Fibroblast of skin of abdomen (primary cell): ENCODE results near the gene ATG9B.
A peak's percentile ranks its signal among the peaks of the same experiment; 100 is the strongest.
"Not testable (repeated sequence)": the region's sequence is repeated elsewhere in the genome, so short reads cannot be mapped to it uniquely, and the experiment has no call there.

Experiments used
- DNase-seq: peaks from one replicate; pipeline ENCODE4 v3.0.0-alpha.2; 2013

ATG9B gene

DNA sequence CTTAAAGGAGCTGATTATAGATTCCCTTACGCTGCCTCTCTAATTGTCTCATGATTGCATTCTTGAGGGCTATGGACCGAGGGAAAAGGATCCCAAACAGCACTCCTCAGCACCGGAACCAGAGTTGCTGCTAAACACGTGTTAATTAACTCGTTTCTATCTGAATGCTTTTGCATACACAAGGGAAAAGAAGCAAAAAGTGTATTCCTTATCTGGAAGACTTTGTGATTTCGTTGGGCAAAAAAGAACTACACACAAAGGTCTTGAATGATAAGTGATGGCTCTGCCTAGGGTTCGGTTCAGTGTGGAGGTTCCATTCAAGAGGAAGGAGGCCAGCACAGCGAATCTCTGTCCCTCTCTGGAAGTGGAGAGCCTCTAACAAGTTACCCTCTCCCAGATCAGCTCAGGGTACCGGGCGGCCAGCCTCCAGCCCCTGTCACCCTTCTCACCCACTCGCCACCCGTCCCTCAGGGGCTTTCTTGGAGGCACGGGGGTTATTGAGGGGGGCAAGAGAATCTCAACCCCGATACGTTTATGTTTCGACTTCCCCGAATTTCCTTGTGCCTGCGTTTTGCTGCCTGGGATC lies 34.6 kb upstream of the ATG9B start:
- DNase-seq, result no peak

DNA sequence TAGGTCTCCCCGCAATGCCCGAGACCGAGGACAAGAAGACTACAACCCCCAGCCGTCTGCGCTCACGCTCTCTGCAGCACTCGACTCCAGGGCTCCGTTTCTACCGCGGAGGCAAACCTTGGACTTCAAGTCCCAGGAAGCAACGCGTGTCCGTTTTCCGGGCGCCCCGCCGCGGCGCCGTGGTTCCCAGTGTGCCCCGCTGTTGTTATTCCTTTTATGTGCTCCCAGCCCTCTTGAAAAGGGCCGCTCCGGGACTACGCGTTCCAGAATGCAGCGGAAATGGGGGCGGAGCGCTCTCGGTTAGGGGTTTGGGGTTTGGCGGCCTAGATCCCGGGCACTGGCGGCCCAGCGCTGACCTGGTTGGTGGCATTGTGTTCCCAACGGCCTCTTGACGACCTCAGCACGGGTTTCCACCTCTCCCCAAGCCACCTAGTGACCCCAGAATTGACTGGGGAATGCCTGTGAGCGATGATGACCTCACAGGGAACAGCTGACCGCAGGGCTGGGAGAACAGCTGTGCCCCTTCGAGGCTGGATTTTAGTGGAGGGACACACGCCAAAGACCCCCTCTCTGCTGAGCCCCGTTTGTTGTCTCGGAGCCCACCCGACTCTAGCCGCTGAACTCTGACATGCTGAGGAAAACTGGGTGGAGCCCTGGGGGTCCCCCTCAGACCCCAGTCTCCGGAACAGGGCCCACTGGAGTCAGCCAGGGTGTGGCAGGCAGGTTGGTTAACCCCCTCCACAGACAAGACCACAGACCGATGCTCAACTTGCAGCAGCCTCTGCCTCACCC lies 33.9 kb upstream of the ATG9B start:
- peak; percentile 100 for DNase-seq

DNA sequence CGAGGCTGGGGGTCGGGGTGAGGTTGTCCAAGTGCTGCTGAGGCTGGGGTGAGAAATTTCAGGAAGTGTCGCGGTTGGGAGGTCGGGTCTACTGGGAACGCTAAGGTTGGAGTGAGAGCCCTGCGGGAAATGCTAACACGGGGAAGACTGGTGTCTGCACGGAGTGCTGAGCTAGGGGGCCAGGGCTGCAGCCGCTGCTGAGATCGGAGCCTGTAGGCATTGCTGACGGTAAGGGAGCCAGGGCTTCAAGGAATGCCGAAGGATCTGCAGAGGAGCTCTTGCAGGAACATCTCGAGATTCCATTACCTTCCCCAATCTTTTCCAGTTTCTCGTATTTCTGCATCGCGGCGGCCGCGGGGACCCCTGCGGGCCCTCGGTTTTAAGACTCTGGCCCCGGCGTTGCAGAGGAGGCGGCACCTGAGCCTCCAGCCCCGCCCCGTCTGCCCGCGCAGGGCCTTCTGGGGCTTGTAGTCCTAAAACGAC lies 33.3 kb upstream of the ATG9B start, which contains the start of gene CDK5:
CDK5 (minus strand) TSS at position 392 of the 483 bp plus-strand sequence; CDS start at position 343, 49 bp downstream.
- DNase-seq, result no peak

DNA sequence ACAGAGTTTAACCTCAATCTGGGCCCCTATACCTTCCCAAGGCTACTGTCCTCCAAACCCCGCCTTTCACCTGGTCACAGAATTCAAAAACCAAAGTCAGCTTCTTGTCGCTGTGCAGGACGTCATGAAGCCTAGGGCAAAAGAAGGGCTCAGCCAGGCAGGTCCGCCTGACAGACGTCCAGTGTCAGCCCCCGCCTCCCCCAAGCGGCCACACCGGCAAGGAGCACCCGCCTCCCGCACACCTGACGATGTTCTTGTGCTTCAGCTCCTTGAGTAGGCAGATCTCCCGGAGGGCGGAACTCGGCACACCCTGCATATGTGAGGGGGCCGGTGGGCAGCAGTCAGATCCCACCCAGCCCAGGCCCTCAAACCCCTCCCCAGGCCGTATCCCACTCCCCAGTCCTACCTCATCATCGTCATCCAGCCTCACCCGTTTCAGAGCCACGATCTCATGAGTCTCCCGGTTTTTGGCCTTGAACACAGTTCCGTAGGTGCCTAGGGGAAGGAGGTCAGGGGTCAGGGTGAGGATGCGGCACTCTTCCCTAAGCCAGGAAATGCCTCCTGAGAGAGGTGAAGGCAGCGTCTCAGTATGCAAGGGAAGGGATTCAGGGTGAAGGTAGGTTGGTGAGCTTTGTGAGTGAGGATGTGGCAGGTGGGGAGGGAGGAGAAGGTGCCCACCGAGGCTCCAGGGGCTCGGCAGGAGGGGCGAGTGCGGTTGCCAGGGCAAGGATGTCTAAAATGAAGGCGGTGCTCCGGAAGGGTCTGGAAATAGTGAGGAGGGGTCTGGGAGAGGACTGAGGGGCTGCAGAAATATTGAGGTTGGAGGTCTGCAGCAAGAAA lies 32.6 kb upstream of the ATG9B start:
- no peak for DNase-seq

DNA sequence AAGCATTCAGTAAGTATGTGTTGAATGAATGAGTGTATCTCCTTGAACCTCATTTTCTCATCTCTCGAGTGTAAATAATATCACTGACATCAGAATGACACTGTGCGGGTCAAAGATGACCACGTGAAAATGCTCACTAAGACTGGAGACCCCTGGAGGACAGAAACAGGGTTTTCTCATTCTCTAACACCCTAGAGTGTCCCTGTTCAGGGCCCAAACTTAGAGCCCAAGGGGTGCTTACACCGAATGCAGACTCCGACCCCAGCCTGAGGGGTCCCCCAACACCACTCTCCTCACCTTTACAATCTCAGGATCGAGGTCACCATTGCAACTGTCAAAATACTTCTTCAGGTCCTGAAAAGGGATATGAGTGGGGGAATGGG lies 32.0 kb upstream of the ATG9B start:
- no peak for DNase-seq

DNA sequence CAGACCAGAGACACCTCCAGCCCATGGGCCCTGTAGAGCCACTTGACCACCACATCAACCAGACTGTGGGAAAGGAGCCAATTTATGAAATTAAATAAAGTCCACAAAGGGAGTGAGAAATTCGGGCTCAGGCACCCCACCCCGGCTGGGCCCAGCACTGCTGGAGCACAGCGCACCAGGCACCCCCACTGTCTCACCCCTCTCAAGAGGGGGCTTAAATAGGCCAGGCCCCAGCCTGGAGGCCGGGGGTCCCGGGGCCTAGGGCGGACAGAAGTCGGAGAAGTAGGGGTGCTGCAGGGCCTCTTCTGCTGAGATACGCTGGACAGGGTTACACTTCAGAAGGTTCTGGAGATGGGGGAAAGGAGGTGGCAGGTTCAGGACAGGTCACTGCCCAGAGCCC lies 29.5 kb upstream of the ATG9B start:
- no peak for DNase-seq

DNA sequence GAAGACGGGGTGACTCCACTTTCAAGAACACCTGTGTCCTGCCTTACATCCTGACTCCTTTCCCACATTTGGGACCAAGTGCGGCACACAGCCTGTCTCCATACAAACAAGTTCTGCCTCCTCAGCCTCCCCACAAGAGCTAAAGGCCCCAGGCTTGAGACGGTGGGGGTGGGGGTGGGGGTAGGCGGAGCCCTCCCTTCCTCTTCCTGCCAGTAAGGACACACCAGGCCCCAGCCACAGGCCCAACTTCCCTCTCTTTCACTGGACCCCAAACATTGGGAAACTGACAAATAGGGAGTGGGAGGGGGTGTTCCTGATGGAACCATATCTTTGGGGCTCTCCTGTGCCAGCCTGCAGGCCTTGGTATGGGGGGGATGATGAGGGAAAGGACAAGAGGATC lies 28.8 kb upstream of the ATG9B start:
- DNase-seq, result no peak

DNA sequence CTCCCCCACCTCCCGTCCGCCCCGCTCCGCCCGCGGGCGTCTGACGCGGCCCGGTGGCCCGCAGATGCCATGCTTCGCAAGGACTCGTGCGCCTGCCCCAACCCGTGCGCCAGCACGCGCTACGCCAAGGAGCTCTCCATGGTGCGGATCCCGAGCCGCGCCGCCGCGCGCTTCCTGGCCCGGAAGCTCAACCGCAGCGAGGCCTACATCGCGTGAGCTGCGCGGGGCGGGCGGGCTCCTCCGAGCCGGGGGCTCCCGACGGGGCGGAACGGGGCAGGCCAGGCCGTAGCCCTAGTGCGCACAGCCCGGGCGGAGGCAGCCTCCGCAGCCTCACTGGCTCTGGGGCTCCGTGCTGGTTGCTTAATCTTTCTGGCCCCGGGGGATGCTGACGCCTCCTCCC lies 26.8 kb upstream of the ATG9B start:
- DNase-seq, result peak; percentile 59

DNA sequence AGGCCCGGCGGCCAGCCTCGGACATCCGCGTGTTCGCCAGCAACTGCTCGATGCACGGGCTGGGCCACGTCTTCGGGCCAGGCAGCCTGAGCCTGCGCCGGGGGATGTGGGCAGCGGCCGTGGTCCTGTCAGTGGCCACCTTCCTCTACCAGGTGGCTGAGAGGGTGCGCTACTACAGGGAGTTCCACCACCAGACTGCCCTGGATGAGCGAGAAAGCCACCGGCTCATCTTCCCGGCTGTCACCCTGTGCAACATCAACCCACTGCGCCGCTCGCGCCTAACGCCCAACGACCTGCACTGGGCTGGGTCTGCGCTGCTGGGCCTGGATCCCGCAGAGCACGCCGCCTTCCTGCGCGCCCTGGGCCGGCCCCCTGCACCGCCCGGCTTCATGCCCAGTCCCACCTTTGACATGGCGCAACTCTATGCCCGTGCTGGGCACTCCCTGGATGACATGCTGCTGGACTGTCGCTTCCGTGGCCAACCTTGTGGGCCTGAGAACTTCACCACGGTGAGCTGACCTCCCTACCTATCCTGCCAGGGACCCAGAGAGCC lies 24.7 kb upstream of the ATG9B start:
- DNase-seq, result no peak

DNA sequence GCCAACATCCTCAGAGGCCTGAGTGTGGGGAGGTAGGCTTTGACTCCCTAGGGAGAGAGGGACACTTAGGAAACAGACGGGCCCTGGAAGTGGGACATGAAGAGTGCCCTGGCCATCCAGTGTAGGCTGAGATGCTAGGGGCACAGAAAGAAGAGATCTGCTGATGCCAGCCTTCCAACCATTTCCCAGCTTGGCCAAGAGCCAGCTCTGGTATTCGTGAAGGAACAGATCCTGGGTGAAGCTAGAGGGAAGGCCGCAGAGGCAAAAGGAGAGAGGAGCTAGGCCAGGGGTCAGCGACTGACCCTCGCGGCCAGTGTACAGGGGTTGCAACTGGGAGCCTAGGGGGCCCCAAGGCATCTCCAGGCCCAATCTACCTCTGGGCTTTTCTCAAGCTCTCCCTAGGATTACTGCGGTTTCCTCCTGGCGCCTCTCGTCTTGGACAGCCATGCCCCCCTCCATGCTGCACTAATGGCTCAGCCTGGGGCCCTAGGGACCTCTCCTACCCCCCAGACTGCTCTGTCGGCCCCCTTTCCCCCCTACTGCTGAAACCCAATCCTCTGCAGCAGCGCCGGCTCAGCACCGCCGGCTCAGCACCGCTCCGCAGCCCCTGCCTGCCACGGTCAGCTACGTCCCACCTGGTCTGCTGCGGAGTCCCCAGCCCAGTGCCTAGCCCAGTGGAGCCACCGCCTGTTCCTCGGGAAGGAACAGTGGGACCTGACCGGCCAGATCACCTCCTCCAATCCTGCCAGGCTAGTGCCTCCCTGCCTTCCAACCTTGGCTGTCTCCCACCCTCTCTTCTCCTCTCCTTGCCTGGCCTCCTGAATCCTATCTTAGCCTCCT lies 23.9 kb upstream of the ATG9B start, which contains the start of gene ASIC3:
ASIC3 (plus strand) TSS at position 556 of the 840 bp plus-strand sequence. CDS start 355 bp downstream, outside the sequence.
- DNase-seq, result no peak

DNA sequence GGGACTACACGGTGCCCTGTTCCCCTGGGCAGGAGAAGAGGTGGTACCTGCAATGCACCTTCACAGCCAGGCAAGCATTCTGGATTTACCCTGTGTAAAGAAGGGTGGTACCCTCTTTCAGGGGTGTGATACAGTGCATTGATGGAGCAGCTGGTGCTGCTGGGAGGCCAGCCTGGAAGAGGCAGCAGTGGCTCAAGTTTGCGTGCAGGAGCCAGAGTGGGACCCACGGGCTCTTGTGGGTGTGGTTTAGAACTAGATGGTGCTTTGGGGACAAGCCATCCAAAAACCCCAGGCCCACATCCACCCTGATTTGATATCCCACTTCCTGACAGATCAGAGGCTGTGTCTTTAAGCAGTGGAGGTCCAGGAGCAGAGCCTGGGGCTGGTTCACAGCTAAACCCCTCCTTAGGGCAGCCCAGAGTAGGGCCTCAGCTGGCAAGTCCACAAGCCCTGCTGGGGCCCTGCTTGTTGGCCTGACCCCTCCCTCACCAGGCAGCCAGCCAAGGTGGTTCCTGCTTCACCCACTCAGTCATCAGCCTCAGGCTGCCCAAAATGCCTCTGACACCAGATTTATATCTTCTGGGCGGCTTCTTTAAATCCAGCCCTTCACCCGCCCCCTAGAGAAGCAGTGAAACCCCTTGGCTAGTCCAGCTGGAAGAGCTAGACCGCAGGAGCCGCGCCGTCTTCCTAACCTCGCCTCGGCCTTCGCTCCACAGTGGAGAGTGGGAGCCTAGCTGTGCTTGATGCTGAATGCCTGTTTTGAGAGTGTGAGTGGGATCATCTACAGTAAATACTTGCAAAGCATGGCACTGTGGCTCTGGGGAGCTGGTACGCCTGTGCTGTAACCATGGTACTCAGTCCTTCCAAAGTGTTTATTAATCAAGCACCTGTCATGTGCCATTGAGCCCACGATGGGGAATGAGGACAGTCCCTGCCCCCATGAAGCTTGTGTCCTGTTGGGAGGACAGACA lies 22.6 kb upstream of the ATG9B start:
- peak; percentile 69 for DNase-seq

DNA sequence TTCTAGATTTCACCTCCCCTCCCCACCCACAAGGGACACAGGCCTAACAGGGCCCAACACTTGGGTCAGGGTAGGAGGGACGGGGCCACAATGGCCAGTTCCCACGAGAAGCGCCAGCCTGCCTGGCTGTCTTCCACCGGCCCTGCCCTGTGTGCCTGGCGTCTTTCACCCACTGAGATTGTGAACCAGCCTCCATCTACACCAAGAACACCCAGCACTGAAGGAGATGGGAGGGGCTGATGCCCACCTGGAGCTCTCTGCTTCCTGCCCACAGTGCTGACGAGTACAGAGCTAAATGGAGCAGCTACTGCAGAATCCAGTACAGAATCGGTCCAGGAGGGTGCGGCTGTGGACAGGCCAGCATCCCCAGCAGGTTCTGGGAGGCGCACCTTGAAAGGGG lies 21.7 kb upstream of the ATG9B start:
- no peak for DNase-seq

DNA sequence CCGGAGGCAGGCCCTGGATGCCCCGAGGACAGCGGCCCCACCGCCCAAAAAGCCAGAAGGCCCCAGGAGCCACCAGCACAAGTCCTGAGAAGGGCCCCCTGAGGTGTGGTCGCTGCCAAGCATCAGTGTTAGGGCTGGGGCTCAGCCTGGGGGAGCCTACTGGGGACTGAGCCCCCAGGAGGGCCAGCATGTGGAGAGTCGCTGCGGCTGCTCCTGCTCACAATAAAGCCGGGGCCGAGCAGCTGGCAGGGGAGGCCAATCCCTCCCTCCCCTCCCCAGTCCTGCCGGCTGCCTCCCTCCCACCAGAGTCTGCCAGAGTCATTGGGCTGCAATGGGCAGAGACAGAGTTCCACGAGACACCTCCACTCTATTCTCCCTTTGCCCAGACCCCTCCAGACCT lies 21.0 kb upstream of the ATG9B start:
- DNase-seq, result no peak

DNA sequence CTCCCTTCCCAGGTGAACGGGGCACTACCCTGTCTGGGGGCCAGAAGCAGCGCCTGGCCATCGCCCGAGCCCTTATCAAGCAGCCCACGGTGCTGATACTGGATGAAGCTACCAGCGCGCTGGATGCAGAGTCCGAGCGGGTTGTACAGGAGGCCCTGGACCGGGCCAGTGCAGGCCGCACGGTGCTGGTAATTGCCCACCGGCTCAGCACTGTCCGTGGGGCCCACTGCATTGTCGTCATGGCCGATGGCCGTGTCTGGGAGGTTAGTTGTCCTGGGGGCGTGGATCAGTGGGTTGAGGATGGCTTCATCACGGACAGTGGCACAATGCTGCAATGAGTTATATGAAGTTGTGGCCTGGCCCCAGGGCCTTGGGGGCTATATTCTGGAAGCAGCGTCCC lies 19.7 kb upstream of the ATG9B start:
- no peak for DNase-seq

DNA sequence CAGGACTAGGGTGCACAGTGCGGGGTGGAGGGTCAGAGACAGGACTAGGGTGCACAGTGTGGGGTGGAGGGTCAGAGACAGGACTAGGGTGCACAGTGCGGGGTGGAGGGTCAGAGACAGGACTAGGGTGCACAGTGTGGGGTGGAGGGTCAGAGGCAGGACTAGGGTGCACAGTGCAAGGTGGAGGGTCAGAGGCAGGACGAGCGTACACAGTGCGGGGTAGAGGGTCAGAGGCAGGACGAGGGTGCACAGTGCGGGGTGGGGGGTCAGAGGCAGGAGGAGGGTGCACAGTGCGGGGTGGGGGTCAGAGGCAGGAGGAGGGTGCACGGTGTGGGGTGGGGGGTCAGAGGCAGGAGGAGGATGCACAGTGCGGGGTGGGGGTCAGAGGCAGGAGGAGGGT lies 19.2 kb upstream of the ATG9B start:
- not testable (repeated sequence) for DNase-seq

DNA sequence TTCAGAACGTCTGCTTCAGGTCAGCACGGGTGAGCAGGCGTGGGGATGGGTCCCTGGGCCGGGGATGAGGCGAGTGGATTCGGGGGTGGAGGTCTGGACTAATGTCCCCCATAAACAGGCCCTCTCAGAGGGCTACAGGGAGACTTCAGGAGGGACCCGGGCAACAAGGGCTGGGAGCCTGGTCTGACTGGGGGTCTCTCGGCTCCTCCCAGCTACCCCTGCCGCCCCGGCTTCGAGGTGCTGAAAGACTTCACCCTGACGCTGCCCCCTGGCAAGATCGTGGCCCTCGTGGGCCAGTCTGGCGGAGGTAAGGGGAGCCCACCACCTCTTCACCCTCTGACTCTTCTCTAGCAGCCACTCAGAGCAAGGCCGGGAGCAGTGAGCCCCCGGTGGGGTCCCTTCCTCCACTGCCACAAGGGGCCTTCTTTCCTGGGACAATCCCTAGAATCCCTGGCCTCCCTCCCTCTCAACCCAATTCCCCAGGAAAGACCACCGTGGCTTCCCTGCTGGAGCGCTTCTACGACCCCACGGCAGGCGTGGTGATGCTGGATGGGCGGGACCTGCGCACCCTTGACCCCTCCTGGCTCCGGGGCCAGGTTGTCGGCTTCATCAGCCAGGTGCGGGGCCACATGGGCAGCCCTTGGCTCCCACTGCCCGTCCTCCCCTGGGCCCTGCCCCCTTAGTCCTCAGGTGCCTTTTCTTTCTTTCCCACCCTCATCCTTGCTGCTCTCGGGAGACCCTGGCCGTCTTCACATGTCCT lies 16.5 kb upstream of the ATG9B start:
- no peak for DNase-seq

DNA sequence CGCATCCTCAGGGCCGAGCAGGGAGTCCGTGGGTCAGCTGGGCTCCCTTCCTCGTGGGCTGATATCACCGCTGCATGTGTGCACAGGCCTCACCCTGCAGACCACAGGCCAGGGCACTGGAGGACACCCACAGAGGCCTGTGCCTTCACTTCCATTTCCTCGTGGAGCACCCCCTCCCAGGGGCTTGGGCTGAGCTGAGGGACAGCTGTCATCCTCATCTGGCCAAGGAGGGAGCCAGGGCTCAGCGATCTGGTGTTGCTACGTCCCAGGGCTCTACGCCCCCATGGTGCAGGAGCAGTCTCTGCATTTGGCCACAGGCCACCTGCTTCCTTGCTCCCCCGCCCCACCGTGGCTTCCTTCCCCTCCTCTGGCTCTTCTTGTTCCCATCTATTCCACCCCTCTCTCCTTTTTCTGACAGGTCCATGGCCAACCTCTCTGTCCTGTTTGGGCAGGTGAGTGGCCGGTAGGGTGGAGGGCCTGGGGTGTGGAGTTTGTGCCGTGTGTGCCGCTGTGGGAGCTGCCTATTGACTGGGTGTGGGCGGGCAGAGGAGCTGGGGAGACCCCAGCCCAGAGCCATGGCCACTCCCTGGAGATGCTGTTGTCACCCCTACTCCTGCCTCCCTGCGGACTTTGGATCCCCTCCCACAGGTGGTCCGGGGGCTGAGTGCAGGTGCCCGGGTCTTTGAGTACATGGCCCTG lies 15.7 kb upstream of the ATG9B start:
- DNase-seq, result no peak

DNA sequence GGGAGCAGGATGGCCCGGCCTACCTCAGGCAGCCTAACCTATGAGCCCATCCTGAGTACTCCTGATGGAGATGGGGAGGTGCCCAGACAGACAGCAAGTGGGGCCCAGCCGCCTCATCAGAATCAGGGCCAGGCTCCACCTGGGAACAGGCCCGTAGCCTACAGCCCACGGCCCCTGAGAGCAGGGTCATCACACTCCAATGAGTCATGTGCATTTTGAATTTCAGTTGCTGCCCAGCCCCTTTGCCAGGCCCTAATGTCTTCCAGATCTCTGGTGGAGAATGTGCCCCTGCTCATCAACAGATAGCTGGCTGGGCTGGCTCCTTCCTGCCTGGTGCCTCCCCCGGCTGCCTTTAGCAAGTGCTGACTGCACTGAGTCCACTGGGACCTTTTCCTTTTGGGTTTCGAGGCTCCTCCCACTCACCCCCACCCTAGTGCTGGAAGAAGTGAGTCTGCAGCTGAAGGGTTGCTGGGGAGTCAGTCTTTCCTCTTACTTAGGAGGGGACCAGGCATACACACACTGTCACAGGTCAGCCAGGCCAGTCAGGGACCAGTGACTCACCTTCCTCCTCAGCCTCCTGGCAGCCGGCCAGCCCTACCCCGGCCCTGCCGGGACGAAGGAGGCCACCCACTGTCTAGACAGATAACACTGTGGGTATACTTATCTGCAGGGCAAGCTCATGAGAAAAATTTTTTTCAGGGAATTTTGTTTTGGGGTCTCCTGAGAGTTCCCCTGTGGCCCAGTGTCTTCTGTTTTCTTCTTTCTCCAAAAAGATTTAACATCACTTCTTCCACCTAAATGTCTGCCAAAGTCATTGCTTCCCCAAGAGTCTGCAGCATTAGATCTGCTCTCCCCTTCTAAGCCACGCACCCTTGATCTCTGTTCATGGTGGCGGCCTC lies 14.9 kb upstream of the ATG9B start:
- DNase-seq, result peak; percentile 89
